Measurements from ENCODE around the gene PALMD. TPM values are rescaled to one million over a fixed set of nuclear protein-coding genes. Genes with fewer than 3 reads are reported as not detected.

PALMD gene
- total and polyA plus RNA-seq, 2 of the 8 experiments (the other 6 are each of a cell fraction or from before 2014, with no cell fraction given): not detected

DNA sequence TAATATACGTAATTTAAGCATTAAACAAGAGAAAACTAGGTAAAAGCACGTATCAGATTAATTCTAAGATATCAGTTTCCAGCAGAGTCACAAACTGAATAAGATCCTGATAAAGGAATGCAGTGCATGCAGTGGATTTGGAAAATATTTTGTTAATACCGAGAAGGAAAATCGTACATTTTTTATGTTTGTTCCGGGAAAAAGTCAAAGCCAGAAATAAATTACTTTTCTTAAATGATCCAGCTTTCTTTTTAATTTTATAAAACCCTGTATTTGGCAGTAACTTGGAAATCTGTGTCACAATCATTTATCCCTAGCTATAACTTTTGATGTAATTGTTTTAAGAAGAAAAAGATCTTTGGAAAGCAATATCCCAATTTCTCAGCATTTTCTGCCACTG is 955 bp downstream of the PALMD start (continued):
- no peak for TF ChIP-seq CREB1 (IDR thresholded peaks at IDR 0.05)
- TF ChIP-seq CHD2 (IDR thresholded peaks at IDR 0.05; ENCODE audit: low read length): no peak
